Ishikawa (cell line): ENCODE results near the gene COL4A2.

Experiments
- CEBPB ChIP-seq: IDR thresholded peaks from 2 replicates; pipeline ENCODE4 v1.6.1; 2012
- CREB1 ChIP-seq: IDR thresholded peaks from 2 replicates; pipeline ENCODE4 v1.6.1; 2012; ENCODE audit warnings: low read depth
- EGR1 ChIP-seq: IDR thresholded peaks from 2 replicates; pipeline ENCODE4 v1.6.1; 2012
- EP300 ChIP-seq: IDR thresholded peaks from 2 replicates; pipeline ENCODE4 v1.6.1; 2012; ENCODE audit warnings: borderline replicate concordance
- MAX ChIP-seq: IDR thresholded peaks from 2 replicates; pipeline ENCODE4 v1.6.1; 2012
- NFIC ChIP-seq: IDR thresholded peaks from 2 replicates; pipeline ENCODE4 v1.6.1; 2012
- RAD21 ChIP-seq: IDR thresholded peaks from 2 replicates; pipeline ENCODE4 v1.6.1; 2012; ENCODE audit warnings: low read depth
- REST ChIP-seq: IDR thresholded peaks from 2 replicates; pipeline ENCODE4 v1.6.1; 2012; ENCODE audit warnings: low read depth, mild to moderate bottlenecking
- TAF1 ChIP-seq: IDR thresholded peaks from 2 replicates; pipeline ENCODE4 v1.6.1; 2012; ENCODE audit warnings: low read depth, mild to moderate bottlenecking
- TEAD4 ChIP-seq: IDR thresholded peaks from 2 replicates; pipeline ENCODE4 v1.6.1; 2012
- USF1 ChIP-seq: IDR thresholded peaks from 2 replicates; pipeline ENCODE4 v1.6.1; 2012
- YY1 ChIP-seq: IDR thresholded peaks from 2 replicates; pipeline ENCODE4 v1.6.1; 2012; ENCODE audit warnings: low read depth

- TF ChIP-seq EGR1 = no peak
- no peak for TF ChIP-seq REST
- no peak for TF ChIP-seq RAD21
- no peak for TF ChIP-seq CEBPB
- TF ChIP-seq NFIC = no peak
- no peak for TF ChIP-seq EP300
- no peak for TF ChIP-seq CREB1
- TF ChIP-seq TAF1 = no peak
- TF ChIP-seq USF1 = no peak
- no peak for TF ChIP-seq MAX
- no peak for TF ChIP-seq TEAD4
- TF ChIP-seq YY1 = no peak
These were observed 45.0 kb upstream of the COL4A2 start for GRCh38 chr13:110262082-110262436.
